ENCODE data around the gene STIM2.

Gene STIM2

DNA sequence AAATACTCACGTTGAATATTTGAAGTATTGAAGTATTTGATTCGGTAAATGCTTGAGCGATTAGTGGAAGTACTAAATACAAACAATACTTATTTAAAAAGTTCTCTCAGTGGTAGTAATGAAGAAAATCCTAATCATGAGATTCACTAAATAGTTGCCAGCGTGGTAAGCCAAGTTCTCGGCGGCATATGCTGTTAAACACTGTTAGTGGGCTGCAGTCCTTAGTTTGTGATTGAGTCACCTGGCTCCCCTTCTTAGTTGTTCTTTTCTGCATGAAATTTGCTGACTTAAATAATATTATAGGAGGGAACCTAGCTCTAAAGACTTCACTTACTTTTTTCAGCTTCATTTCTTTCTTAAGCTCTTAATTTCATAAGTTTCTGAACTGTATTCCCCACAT, 51.4 kb downstream of the STIM2 start:
- DNase-seq, result no peak

DNA sequence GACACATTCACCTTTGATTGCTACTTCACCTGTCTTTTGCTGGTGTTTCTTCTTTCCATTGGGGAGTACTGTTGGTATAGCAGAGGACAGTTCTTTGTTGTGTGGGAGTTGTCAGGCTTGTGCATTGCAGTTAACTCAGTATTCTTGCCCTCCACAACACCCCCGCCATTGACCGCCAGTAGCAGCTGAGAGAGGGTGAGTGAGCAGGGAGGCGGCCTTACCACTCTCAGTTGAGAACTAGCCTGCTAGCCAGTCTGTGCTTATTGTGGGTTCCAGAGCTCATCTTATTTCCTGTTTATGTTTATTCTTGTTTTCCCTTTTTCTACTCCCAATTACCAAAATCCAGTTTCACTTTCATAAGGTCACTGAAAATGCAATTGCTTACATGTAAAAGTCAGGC, 52.2 kb downstream of the STIM2 start:
- DNase-seq, result no peak

DNA sequence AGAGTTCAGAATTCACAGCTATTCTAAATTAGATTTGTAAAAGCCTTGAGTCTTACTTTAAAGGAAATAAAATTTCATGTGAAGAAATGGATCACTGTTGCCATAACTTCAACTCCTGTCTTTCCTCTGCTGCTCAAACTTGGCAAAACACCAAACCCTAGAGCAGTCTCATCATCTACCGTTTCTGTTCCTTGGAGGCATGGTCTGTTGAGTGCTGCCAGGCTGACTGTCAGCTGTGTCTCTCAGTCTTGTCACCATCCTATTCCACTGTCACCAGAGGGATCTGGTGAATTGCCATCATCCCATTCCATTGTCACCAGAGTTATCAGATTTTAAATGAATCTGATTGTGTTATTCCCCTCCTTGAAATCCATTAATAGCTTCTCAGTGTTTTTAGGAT, 55.6 kb downstream of the STIM2 start:
- no peak for DNase-seq

- DNase-seq, result no peak
These were observed 70.3 kb downstream of the STIM2 start for GRCh38 chr4:26930964-26931363.

- DNase-seq, result no peak
These were observed 70.8 kb downstream of the STIM2 start for GRCh38 chr4:26931451-26931850.

GRCh38 chr4:26931966-26932365, 71.3 kb downstream of the STIM2 start:
- DNase-seq, result no peak

GRCh38 chr4:26935397-26935796, 74.8 kb downstream of the STIM2 start:
- DNase-seq, result no peak

DNA sequence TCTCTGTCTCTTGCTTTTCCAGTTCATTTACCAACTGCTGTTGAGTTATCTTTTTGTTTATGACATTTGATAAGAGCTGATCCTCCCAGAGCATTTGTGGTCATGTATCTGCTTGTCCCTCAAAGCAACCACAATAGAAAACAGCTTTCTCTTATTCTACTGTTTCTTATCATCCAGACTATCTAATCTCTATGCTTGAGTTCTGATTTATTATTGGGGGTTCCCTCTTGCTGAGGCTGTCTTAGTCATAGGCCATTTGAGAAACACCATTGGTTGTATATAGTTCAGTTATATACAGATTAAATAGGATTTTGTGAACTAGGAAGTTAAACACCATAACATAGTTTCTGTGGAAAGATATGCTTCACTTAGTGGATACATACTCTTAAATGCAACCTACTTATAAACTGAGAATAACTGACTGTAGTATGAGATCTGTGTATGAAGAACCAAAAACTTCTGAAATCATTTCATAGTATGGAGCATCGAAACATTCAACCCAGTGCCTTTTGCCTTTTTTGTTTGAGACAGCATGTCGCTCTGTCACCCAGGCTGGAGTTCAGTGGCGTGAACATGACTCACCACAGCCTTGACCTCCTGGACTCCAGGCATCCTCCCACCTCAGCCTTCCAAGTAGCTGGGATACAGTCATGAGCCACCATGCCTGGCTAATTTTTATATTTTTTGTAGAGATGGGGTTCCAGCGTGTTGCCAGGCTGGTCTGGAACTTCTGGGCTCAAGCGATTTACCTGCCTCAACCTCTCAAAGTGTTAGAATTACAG, 75.8 kb downstream of the STIM2 start:
- DNase-seq, result no peak

DNA sequence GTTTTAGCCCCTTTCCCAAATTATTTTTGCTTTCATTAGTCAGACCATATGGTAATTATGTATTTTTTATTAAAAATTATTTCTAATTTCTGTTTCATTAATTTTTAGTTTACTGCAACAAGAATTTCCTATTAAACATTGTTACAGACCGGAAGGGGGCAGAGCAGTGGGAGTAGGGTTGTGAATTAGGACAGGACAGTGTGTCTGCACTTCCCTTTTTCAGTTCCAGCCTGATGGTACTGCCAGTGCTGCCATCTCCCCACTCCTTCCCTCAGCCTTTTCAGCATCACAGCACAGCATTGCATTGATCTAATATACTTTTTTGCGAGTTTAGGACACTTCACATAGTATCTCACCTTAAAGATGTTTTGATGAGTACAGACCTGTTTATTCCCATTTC, 76.5 kb downstream of the STIM2 start:
- no peak for DNase-seq

- no peak for DNase-seq
These were observed 76.9 kb downstream of the STIM2 start for GRCh38 chr4:26937567-26937966.

GRCh38 chr4:26938516-26938915, 77.9 kb downstream of the STIM2 start:
- DNase-seq, result no peak

GRCh38 chr4:26941951-26942350, 81.3 kb downstream of the STIM2 start:
- DNase-seq, result no peak

- DNase-seq, result no peak
These were observed 82.2 kb downstream of the STIM2 start for GRCh38 chr4:26942871-26943270.

GRCh38 chr4:26943391-26943790, 82.8 kb downstream of the STIM2 start:
- no peak for DNase-seq

DNA sequence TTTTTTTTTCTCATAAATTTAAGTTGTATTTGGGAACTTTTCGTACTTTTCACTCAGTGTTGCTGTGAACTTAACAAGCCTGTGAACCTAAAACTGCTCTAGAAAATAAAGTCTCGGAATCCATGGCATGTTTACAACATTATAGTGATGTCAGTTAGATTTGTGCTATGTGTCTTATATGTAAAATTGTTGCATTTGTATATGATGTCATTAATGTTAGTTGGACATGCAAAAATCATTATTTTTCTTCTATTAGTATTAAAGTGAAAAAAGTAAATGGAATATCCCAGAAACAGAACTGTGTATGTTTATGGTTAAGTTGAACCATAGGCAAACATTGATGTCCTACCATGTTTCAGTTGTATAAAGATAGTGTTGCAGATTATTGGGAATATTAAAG, 85.2 kb downstream of the STIM2 start:
- DNase-seq, result no peak

GRCh38 chr4:26947318-26947717, 86.7 kb downstream of the STIM2 start:
- DNase-seq, result no peak

DNA sequence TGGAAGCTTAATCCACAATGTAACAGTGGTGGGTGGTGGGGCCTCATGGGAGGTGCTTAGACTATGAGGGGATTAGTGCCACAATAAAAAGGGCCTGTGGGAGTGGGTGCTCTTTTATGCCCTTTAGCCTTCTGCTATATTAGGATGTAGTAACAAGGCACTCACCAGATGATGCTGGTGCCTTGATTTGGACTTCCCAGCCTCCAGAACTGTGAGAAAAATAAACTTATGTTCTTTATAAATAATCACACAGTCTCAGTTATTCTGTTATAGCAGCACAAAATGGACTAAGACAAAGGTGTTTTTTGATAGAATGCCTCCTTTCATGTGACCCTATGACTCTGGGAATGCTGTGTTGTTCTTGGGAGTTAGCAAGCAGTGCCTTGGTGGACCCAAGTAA, 89.8 kb downstream of the STIM2 start:
- no peak for DNase-seq

GRCh38 chr4:26952891-26953290, 92.2 kb downstream of the STIM2 start:
- no peak for DNase-seq

- no peak for DNase-seq
These were observed 92.7 kb downstream of the STIM2 start for GRCh38 chr4:26953366-26953765.

- DNase-seq, result no peak
These were observed 93.3 kb downstream of the STIM2 start for GRCh38 chr4:26953770-26954423.

GRCh38 chr4:26955241-26955640, 94.6 kb downstream of the STIM2 start:
- no peak for DNase-seq

DNA sequence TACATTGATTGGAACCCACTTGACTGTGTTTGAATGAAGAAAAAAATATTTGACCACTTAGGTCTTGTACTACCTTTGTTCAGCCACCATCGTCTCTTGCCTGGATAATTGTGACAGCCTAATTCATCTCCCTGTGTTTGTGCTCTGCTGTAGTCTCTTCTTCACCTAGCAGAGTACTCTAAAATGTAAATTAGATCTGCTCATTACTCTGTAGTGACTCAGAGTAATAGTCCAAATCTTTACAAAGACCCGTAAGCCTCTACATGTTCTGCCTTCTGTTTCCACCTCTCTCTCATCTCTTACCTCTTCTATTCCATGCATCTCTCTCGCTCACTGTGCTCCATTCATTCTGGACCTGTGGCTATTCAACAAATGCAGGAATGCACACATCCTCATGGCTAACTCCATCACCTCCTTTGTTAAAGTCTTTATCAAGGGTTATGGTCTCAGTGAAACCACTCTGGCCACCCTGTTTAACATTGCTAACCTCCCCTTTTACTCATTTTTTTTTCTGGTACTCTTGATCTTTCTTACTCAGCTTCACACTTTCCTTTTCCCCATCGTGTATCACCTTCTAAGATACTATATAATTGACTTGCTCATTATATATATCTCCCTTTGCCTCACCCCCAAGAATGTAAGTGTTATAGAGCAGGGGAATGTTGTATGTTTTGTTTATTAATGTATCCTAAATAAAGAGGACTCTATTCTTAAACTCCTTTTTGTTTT, 98.4 kb downstream of the STIM2 start:
- DNase-seq, result no peak

DNA sequence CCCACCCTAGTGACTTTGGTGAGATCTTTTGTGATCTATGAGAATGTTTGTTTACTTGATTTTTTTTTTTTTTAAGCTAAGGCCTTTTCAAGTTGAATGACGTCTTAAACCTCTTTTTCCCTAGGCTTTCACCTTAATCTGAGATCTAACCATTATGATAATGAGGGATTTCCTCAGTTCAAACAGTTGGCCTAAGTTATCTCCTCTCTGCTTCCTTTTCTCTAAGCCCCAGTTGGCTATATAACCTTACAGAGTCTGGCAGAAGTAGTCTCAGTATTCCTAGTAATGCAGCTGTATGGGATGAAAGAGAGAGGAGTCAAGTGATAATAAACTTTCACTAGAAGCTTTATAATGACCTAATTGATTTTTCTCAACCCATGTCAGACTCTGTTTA, 99.0 kb downstream of the STIM2 start:
- DNase-seq, result no peak

- no peak for DNase-seq
These were observed 102.1 kb downstream of the STIM2 start for GRCh38 chr4:26962720-26963119.
